Measurements from ENCODE around the gene KCTD8.

DNA sequence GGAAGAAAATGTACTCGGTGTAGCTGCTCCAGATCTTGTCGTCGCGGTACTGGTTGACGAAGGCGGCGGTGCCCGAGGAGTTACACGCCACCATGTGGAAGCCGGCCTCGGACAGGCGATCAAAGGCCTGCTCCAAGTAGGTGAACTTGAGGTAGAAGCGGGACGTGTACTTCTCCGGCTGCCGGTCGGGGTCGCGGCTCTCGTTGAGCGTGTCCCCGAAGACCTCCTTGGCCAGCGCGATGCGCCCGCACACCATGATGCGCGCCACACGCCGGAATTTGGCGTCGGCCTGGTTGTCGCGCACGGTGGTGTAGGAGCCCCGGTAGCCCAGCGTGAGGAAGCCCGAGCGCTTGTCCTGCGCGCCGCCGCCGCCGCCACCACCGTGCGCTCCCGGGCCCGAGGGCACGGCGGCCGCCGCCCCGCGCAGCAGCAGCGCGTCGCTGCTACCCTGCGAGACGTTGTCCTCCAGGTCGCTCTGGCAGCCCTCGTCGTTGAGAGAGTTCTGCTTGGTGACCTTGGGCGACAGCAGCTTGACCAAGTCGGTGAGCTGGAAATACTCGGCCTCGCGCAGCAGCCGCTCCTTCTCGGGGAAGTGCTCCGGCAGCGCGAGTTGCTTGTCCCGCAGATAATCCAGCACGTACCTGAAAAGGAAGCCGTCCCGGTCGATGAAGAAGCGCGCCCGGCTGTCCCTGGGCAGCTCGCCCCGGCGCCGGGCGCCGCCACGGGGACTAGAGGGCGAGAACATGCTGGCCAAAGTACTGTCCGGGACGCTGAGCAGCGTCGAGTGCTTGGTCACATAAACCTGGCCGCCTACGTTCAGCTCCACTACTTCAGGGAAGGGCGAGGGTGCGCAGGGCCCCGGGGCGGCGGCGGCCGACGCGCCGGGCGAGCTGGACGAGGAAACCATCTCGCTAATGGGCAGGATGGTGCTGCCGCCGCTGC lies 775 bp downstream of the KCTD8 start:
- TF ChIP-seq POLR2A (IDR thresholded peaks at IDR 0.05; ENCODE audit: low read length) (no peak), GATA1 (IDR thresholded peaks at IDR 0.05; ENCODE audit: low read depth, low read length) (no peak)
